ENCODE measurements around the gene TNFRSF1A.

Gene TNFRSF1A

GRCh38 chr12:6363330-6364043 is 21.6 kb upstream of the TNFRSF1A start:
- no peaks in the 10 kb centered on the region for H3K36me3 ChIP-seq (ENCODE audit: insufficient read depth, low read length)
- peaks cover 22% of the 10 kb centered on the region for H3K4me1 ChIP-seq (ENCODE audit: control insufficient read depth, insufficient read depth, low read length, unreplicated experiment)
- H3K79me2 ChIP-seq (ENCODE audit: control insufficient read depth, insufficient read depth, low read length, unreplicated experiment): no peaks in the 10 kb centered on the region
- H3K4me3 ChIP-seq (ENCODE audit: low read depth, low read length): peak overlapping the region; percentile 81
- H2AFZ ChIP-seq (ENCODE audit: low read length, unreplicated experiment): peak overlapping the region; percentile 92
- no peak overlapping the region for H3K27ac ChIP-seq (ENCODE audit: low read depth, low read length)
- H3K27me3 ChIP-seq (ENCODE audit: insufficient read depth, low read length): no peaks in the 10 kb centered on the region

- H3K36me3 ChIP-seq (ENCODE audit: insufficient read depth, low read length): no peaks in the 10 kb centered on the region
- no peaks in the 10 kb centered on the region for H3K27me3 ChIP-seq (ENCODE audit: insufficient read depth, low read length)
- peaks cover 22% of the 10 kb centered on the region for H3K4me1 ChIP-seq (ENCODE audit: control insufficient read depth, insufficient read depth, low read length, unreplicated experiment)
- H3K79me2 ChIP-seq (ENCODE audit: control insufficient read depth, insufficient read depth, low read length, unreplicated experiment): no peaks in the 10 kb centered on the region
- no peak overlapping the region for H3K27ac ChIP-seq (ENCODE audit: low read depth, low read length)
- H3K4me3 ChIP-seq (ENCODE audit: low read depth, low read length): peak overlapping the region; percentile 81; the same call in 1 of the 2 replicates
- no peak overlapping the region for H2AFZ ChIP-seq (ENCODE audit: low read length, unreplicated experiment)
These were observed 21.1 kb upstream of the TNFRSF1A start for GRCh38 chr12:6363010-6363329.

GRCh38 chr12:6362403-6362802 is 20.5 kb upstream of the TNFRSF1A start:
- Histone ChIP-seq H3K79me2 (ENCODE audit: control insufficient read depth, insufficient read depth, low read length, unreplicated experiment) (no peaks in the 10 kb centered on the region), H3K36me3 (ENCODE audit: insufficient read depth, low read length) (no peaks in the 10 kb centered on the region), H3K27me3 (ENCODE audit: insufficient read depth, low read length) (no peaks in the 10 kb centered on the region), H3K27ac (ENCODE audit: low read depth, low read length) (peak overlapping the region; percentile 27; the same call in 1 of the 2 replicates), H3K4me1 (ENCODE audit: control insufficient read depth, insufficient read depth, low read length, unreplicated experiment) (peaks cover 22% of the 10 kb centered on the region), H3K4me3 (ENCODE audit: low read depth, low read length) (no peak overlapping the region), H2AFZ (ENCODE audit: low read length, unreplicated experiment) (no peak overlapping the region)

GRCh38 chr12:6361834-6362233 is 20.0 kb upstream of the TNFRSF1A start:
- H2AFZ ChIP-seq (ENCODE audit: low read length, unreplicated experiment): no peak overlapping the region
- H3K4me1 ChIP-seq (ENCODE audit: control insufficient read depth, insufficient read depth, low read length, unreplicated experiment): peaks cover 22% of the 10 kb centered on the region
- no peaks in the 10 kb centered on the region for H3K27me3 ChIP-seq (ENCODE audit: insufficient read depth, low read length)
- peak overlapping the region; percentile 27; the same call in 1 of the 2 replicates for H3K27ac ChIP-seq (ENCODE audit: low read depth, low read length)
- H3K36me3 ChIP-seq (ENCODE audit: insufficient read depth, low read length): no peaks in the 10 kb centered on the region
- no peak overlapping the region for H3K4me3 ChIP-seq (ENCODE audit: low read depth, low read length)
- H3K79me2 ChIP-seq (ENCODE audit: control insufficient read depth, insufficient read depth, low read length, unreplicated experiment): no peaks in the 10 kb centered on the region

GRCh38 chr12:6360578-6361490 is 19.0 kb upstream of the TNFRSF1A start:
- H3K27ac ChIP-seq (ENCODE audit: low read depth, low read length): no peak overlapping the region
- H3K4me1 ChIP-seq (ENCODE audit: control insufficient read depth, insufficient read depth, low read length, unreplicated experiment): peaks cover 22% of the 10 kb centered on the region
- H3K36me3 ChIP-seq (ENCODE audit: insufficient read depth, low read length): no peaks in the 10 kb centered on the region

GRCh38 chr12:6360080-6360571 is 18.2 kb upstream of the TNFRSF1A start:
- Histone ChIP-seq H3K4me3 (ENCODE audit: low read depth, low read length) (no peak overlapping the region), H3K27ac (ENCODE audit: low read depth, low read length) (no peak overlapping the region), H3K36me3 (ENCODE audit: insufficient read depth, low read length) (no peaks in the 10 kb centered on the region), H3K79me2 (ENCODE audit: control insufficient read depth, insufficient read depth, low read length, unreplicated experiment) (no peaks in the 10 kb centered on the region), H3K27me3 (ENCODE audit: insufficient read depth, low read length) (no peaks in the 10 kb centered on the region), H3K4me1 (ENCODE audit: control insufficient read depth, insufficient read depth, low read length, unreplicated experiment) (peaks cover 22% of the 10 kb centered on the region), H2AFZ (ENCODE audit: low read length, unreplicated experiment) (no peak overlapping the region)

More at GRCh38 chr12:6360578-6361490, 19.0 kb upstream of the TNFRSF1A start:
- Histone ChIP-seq H3K27me3 (ENCODE audit: insufficient read depth, low read length) (no peaks in the 10 kb centered on the region), H3K79me2 (ENCODE audit: control insufficient read depth, insufficient read depth, low read length, unreplicated experiment) (no peaks in the 10 kb centered on the region), H3K4me3 (ENCODE audit: low read depth, low read length) (no peak overlapping the region), H2AFZ (ENCODE audit: low read length, unreplicated experiment) (no peak overlapping the region)

GRCh38 chr12:6358881-6359280 is 17.0 kb upstream of the TNFRSF1A start:
- no peak overlapping the region for H3K4me3 ChIP-seq (ENCODE audit: low read depth, low read length)
- no peaks in the 10 kb centered on the region for H3K36me3 ChIP-seq (ENCODE audit: insufficient read depth, low read length)
- no peak overlapping the region for H3K27ac ChIP-seq (ENCODE audit: low read depth, low read length)
- H3K79me2 ChIP-seq (ENCODE audit: control insufficient read depth, insufficient read depth, low read length, unreplicated experiment): no peaks in the 10 kb centered on the region
- no peak overlapping the region for H2AFZ ChIP-seq (ENCODE audit: low read length, unreplicated experiment)
- no peaks in the 10 kb centered on the region for H3K27me3 ChIP-seq (ENCODE audit: insufficient read depth, low read length)
- H3K4me1 ChIP-seq (ENCODE audit: control insufficient read depth, insufficient read depth, low read length, unreplicated experiment): peaks cover 21% of the 10 kb centered on the region

GRCh38 chr12:6356374-6356820 is 14.5 kb upstream of the TNFRSF1A start:
- no peak overlapping the region for H3K4me3 ChIP-seq (ENCODE audit: low read depth, low read length)
- H2AFZ ChIP-seq (ENCODE audit: low read length, unreplicated experiment): no peak overlapping the region
- H3K36me3 ChIP-seq (ENCODE audit: insufficient read depth, low read length): no peaks in the 10 kb centered on the region
- no peaks in the 10 kb centered on the region for H3K27me3 ChIP-seq (ENCODE audit: insufficient read depth, low read length)
- H3K4me1 ChIP-seq (ENCODE audit: control insufficient read depth, insufficient read depth, low read length, unreplicated experiment): peaks cover 13% of the 10 kb centered on the region
- no peak overlapping the region for H3K27ac ChIP-seq (ENCODE audit: low read depth, low read length)
- H3K79me2 ChIP-seq (ENCODE audit: control insufficient read depth, insufficient read depth, low read length, unreplicated experiment): no peaks in the 10 kb centered on the region

GRCh38 chr12:6355491-6356373 is 13.9 kb upstream of the TNFRSF1A start:
- no peak overlapping the region for H2AFZ ChIP-seq (ENCODE audit: low read length, unreplicated experiment)
- H3K79me2 ChIP-seq (ENCODE audit: control insufficient read depth, insufficient read depth, low read length, unreplicated experiment): no peaks in the 10 kb centered on the region
- no peak overlapping the region for H3K4me3 ChIP-seq (ENCODE audit: low read depth, low read length)
- no peak overlapping the region for H3K27ac ChIP-seq (ENCODE audit: low read depth, low read length)
- no peaks in the 10 kb centered on the region for H3K36me3 ChIP-seq (ENCODE audit: insufficient read depth, low read length)
- no peaks in the 10 kb centered on the region for H3K27me3 ChIP-seq (ENCODE audit: insufficient read depth, low read length)
- peaks cover 9% of the 10 kb centered on the region for H3K4me1 ChIP-seq (ENCODE audit: control insufficient read depth, insufficient read depth, low read length, unreplicated experiment)
